ENCODE results near the gene CTCF. TPM values are rescaled to one million over a fixed set of nuclear protein-coding genes. Genes with fewer than 3 reads are reported as not detected.

Gene CTCF
- total and polyA plus RNA-seq, 2 experiments from 2014 or later = 64.5 to 72.3 TPM

GRCh38 chr16:67545665-67546024 is 16.7 kb upstream of the CTCF start (continued):
- TF ChIP-seq ZNF114 (CRISPR knock-in tag; IDR thresholded peaks at IDR 0.05) (no peak), ZNF462 (CRISPR knock-in tag; IDR thresholded peaks at IDR 0.05) (no peak)

GRCh38 chr16:67546091-67546501 is 16.2 kb upstream of the CTCF start:
- Histone ChIP-seq H3K27me3 (ENCODE audit: insufficient read depth) (peaks cover 6% of the 10 kb centered on the region; the same call in 1 of the 2 replicates), H3K4me1 (ENCODE audit: insufficient read depth) (no peaks in the 10 kb centered on the region; the same call in 1 of the 2 replicates), H3F3A (replicated peaks; ENCODE audit: low read depth) (peaks cover 3% of the 10 kb centered on the region; the same call in 1 of the 2 replicates), H2AFZ (no peak overlapping the region), H3K27ac (ENCODE audit: low read depth) (no peak overlapping the region), H3K4me3 (no peak overlapping the region), H3K4me2 (no peak overlapping the region), H3K79me2 (replicated peaks; ENCODE audit: insufficient read depth) (no peaks in the 10 kb centered on the region; the same call in 1 of the 2 replicates), H3K9me2 (ENCODE audit: insufficient read depth) (no peaks in the 10 kb centered on the region), H4K20me1 (replicated peaks; ENCODE audit: insufficient read depth) (peaks cover 7% of the 10 kb centered on the region; the same call in 1 of the 2 replicates), H3K36me3 (ENCODE audit: insufficient read depth) (no peaks in the 10 kb centered on the region)
- no peak for ATAC-seq
- DNase-seq (ENCODE audit: low spot score) = no peak
- Mint-ChIP-seq H3K27ac (no peak overlapping the region), H3K36me3 (ENCODE audit: low read depth) (peaks cover 6% of the 10 kb centered on the region), H3K9me3 (no peaks in the 10 kb centered on the region; the same call in 2 of the 3 replicates), H3K27me3 (ENCODE audit: insufficient read depth, low read depth, poor library complexity) (peaks cover 32% of the 10 kb centered on the region), H3K4me1 (peaks cover 21% of the 10 kb centered on the region), H3K4me3 (no peak overlapping the region)
- TF ChIP-seq CREB1 (CRISPR knock-in tag; IDR thresholded peaks at IDR 0.05; ENCODE audit: low read depth) (no peak), REST (IDR thresholded peaks at IDR 0.05; ENCODE audit: unreplicated experiment) (no peak), NANOG (IDR thresholded peaks at IDR 0.05; ENCODE audit: borderline replicate concordance) (no peak), POLR2AphosphoS5 (IDR thresholded peaks at IDR 0.05; ENCODE audit: low read depth) (no peak), STAT1 (IDR thresholded peaks at IDR 0.05; ENCODE audit: unreplicated experiment) (no peak), ETS1 (IDR thresholded peaks at IDR 0.05) (no peak)
